ENCODE measurements around the gene UBE2D2. TPM values are rescaled to one million over a fixed set of nuclear protein-coding genes. Genes with fewer than 3 reads are reported as not detected.
"Not testable (repeated sequence)": the region's sequence is repeated elsewhere in the genome, so short reads cannot be mapped to it uniquely, and the experiment has no call there.

Gene UBE2D2
- total RNA-seq, 1 donor from 2014 or later, result 114 TPM

- intact Hi-C loops (cut with DNase I), result loop anchor here (10.0 kb wide), 1 partner anchor 195 kb away; no protein-coding TSS in a partner anchor
- no peak for DNase-seq
- no peak for ATAC-seq (ENCODE audit: poor library complexity)
Measured at GRCh38 chr5:139619861-139620260, 58.7 kb downstream of the UBE2D2 start.

- ATAC-seq (ENCODE audit: poor library complexity); DNase-seq: not testable (repeated sequence)
- intact Hi-C loops (cut with DNase I), result loop anchor here (10.0 kb wide), 1 partner anchor 201 kb away; no protein-coding TSS in a partner anchor
Measured at GRCh38 chr5:139625398-139625797, 64.3 kb downstream of the UBE2D2 start.

- intact Hi-C loops (cut with DNase I), result no loop called here
- ATAC-seq (ENCODE audit: poor library complexity) (no peak), DNase-seq (no peak)
Measured at GRCh38 chr5:139630855-139631254, 69.7 kb downstream of the UBE2D2 start.

- DNase-seq (no peak), ATAC-seq (ENCODE audit: poor library complexity) (no peak)
- intact Hi-C loops (cut with DNase I), result no loop called here
Measured at GRCh38 chr5:139631520-139632165, 70.5 kb downstream of the UBE2D2 start.

GRCh38 chr5:139633295-139634027 is 72.3 kb downstream of the UBE2D2 start:
- intact Hi-C loops (cut with DNase I), result loop anchor here (2.0 kb wide), 1 partner anchor 131 kb away; no protein-coding TSS in a partner anchor
- ATAC-seq (ENCODE audit: poor library complexity), result peak; percentile 23
- peak; percentile 77 for DNase-seq

GRCh38 chr5:139634028-139634325 is 72.8 kb downstream of the UBE2D2 start:
- ATAC-seq (ENCODE audit: poor library complexity) (no peak), DNase-seq (no peak)
- intact Hi-C loops (cut with DNase I), result loop anchor here (2.0 kb wide), 1 partner anchor 131 kb away; no protein-coding TSS in a partner anchor

- intact Hi-C loops (cut with DNase I), result loop anchor here (2.0 kb wide), 1 partner anchor 130 kb away; no protein-coding TSS in a partner anchor
- ATAC-seq (ENCODE audit: poor library complexity) (no peak), DNase-seq (no peak)
Measured at GRCh38 chr5:139634541-139634940, 73.4 kb downstream of the UBE2D2 start.

- ATAC-seq (ENCODE audit: poor library complexity) (no peak), DNase-seq (no peak)
- intact Hi-C loops (cut with DNase I), result loop anchor here (2.0 to 5.0 kb wide), 2 partner anchors 57 to 130 kb away; no protein-coding TSS in a partner anchor
Measured at GRCh38 chr5:139635191-139635590, 74.1 kb downstream of the UBE2D2 start.

GRCh38 chr5:139635606-139636206 is 74.6 kb downstream of the UBE2D2 start:
- intact Hi-C loops (cut with DNase I), result loop anchor here (2.0 to 5.0 kb wide), 2 partner anchors 57 to 129 kb away; no protein-coding TSS in a partner anchor
- ATAC-seq (ENCODE audit: poor library complexity) (peak; percentile 66), DNase-seq (peak; percentile 89)

- intact Hi-C loops (cut with DNase I), result loop anchor here (5.0 kb wide), 1 partner anchor 56 kb away; no protein-coding TSS in a partner anchor
- no peak for ATAC-seq (ENCODE audit: poor library complexity)
- DNase-seq, result no peak
Measured at GRCh38 chr5:139636207-139636792, 75.2 kb downstream of the UBE2D2 start.

GRCh38 chr5:139636975-139637408 is 75.9 kb downstream of the UBE2D2 start:
- no peak for ATAC-seq (ENCODE audit: poor library complexity)
- intact Hi-C loops (cut with DNase I), result loop anchor here (5.0 kb wide), 1 partner anchor 55 kb away; no protein-coding TSS in a partner anchor
- no peak for DNase-seq

- intact Hi-C loops (cut with DNase I), result loop anchor here (5.0 kb wide), 1 partner anchor 55 kb away; no protein-coding TSS in a partner anchor
- ATAC-seq (ENCODE audit: poor library complexity) (peak; percentile 87), DNase-seq (peak; percentile 93)
Measured at GRCh38 chr5:139637438-139638089, 76.4 kb downstream of the UBE2D2 start.

- intact Hi-C loops (cut with DNase I), result loop anchor here (5.0 kb wide), 1 partner anchor 54 kb away; no protein-coding TSS in a partner anchor
- peak; percentile 84 for ATAC-seq (ENCODE audit: poor library complexity)
- peak; percentile 92 for DNase-seq
Measured at GRCh38 chr5:139638090-139638735, 77.1 kb downstream of the UBE2D2 start.

- intact Hi-C loops (cut with DNase I), result loop anchor here (5.0 kb wide), 1 partner anchor 53 kb away; no protein-coding TSS in a partner anchor
- no peak for DNase-seq
- no peak for ATAC-seq (ENCODE audit: poor library complexity)
Measured at GRCh38 chr5:139638736-139639618, 77.8 kb downstream of the UBE2D2 start.

GRCh38 chr5:139639619-139640380 is 78.7 kb downstream of the UBE2D2 start:
- ATAC-seq (ENCODE audit: poor library complexity) (no peak), DNase-seq (no peak)
- intact Hi-C loops (cut with DNase I), result loop anchor here (5.0 kb wide), 1 partner anchor 53 kb away; no protein-coding TSS in a partner anchor

Data from Right ventricle myocardium superior (tissue), 1 donor.